Thyroid gland (tissue), 4 donors: ENCODE measurements around the gene RTN1. TPM values are rescaled to one million over a fixed set of nuclear protein-coding genes. Genes with fewer than 3 reads are reported as not detected.

Experiments
- DNase-seq, 2 donors: peaks; one replicate each; pipeline ENCODE4 v3.0.0-alpha.2; 2019
- H3K27ac ChIP-seq, 3 donors: fragments of 200-600 bp; sonication (generic); 1 replicate in 2 of 3; 2 replicates in 1 of 3; pipeline ENCODE4 v1.5.1; 2016 to 2019; ENCODE audit warnings: mild to moderate bottlenecking in 1 of 3, moderate library complexity in 1 of 3
- H3K27me3 ChIP-seq: fragments of 200-600 bp; sonication (generic); one replicate; pipeline ENCODE4 v1.5.1; 2019
- H3K36me3 ChIP-seq, 2 donors: fragments of 200-600 bp; sonication (generic); one replicate each; pipeline ENCODE4 v1.5.1; 2016 to 2019
- H3K4me1 ChIP-seq, 2 donors: fragments of 200-600 bp; sonication (generic); one replicate each; pipeline ENCODE4 v1.5.1; 2017 to 2019
- H3K4me3 ChIP-seq, 3 donors: fragments of 200-600 bp; sonication (generic); replicated peaks in 1 of 3; 1 replicate in 2 of 3; 2 replicates in 1 of 3; pipeline ENCODE4 v1.5.1; 2016; ENCODE audit warnings: mild to moderate bottlenecking in 1 of 3
- H3K9me3 ChIP-seq: fragments of 200-600 bp; sonication (generic); one replicate; pipeline ENCODE4 v1.5.1; 2017
- POLR2A ChIP-seq, 2 donors: fragments of 450-650 bp; IDR thresholded peaks; one replicate each; pipeline ENCODE4 v1.6.1; 2017; ENCODE audit warnings: antibody characterized with exemption in 2 of 2, mild to moderate bottlenecking in 2 of 2, moderate library complexity in 1 of 2
- WGBS, 2 donors: methylation state at CpG; one replicate each; pipeline ENCODE4 v1.1.5; 2017; 5-methylcytosine and 5-hydroxymethylcytosine counted together
- intact Hi-C: fragments of 100-400 bp; cut with DNase I; formaldehyde crosslinking; loops from one replicate; pipeline ENCODE4 v1.15.1; 2023
- total RNA-seq, 4 donors: library from RNA; depleted of rRNA; stranded (reverse); fragments of >200 nt; gene quantifications; one replicate each; pipeline ENCODE4 v1.2.3, GENCODE V29; 2016
- TF ChIP-seq, protein P1 (sequence below), 6 experiments: fragments of 200-600 bp in 3 of 6; fragments of 450-650 bp in 3 of 6; sonication (generic) in 3 of 6; IDR thresholded peaks; one replicate each; pipeline ENCODE4 v1.5.1; 2016 to 2019; ENCODE audit warnings: antibody characterized with exemption in 6 of 6, mild to moderate bottlenecking in 2 of 6, inconsistent platforms in 1 of 6, moderate library complexity in 1 of 6

Gene RTN1
- total RNA-seq, 4 donors from 2014 or later = 3.8 to 20.8 (median 9.6) TPM

DNA sequence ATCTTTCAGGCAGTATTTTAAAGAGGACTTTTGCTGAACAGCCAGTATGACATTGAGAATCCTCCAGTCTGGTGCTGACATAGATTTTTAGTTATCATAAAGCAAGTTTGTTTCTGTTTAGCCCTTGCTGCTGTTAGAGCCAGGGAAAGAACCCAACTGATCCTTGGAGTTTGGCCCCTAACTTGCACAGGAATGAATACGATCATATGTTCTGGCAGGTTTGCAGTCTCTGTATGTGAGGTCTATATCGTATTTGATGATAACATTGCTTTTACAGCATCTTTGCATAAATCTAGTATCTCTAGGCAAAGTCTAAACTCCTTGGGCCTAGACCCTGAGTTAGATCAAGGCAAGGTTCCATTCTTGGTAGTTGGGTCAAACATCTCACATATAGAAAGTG is 289.7 kb downstream of the RTN1 start:
- intact Hi-C loops = no loop called here
- Histone ChIP-seq H3K9me3 (no peaks in the 10 kb centered on the region), H3K4me3 (no peak overlapping the region), H3K27ac (no peak overlapping the region), H3K4me1 (peaks cover 0 to 9% of the 10 kb centered on the region in 2 donors), H3K27me3 (no peaks in the 10 kb centered on the region), H3K36me3 (no peaks in the 10 kb centered on the region)
- no peak for DNase-seq
- no peak for TF ChIP-seq POLR2A (IDR thresholded peaks at IDR 0.05)
- TF ChIP-seq, protein P1, sequence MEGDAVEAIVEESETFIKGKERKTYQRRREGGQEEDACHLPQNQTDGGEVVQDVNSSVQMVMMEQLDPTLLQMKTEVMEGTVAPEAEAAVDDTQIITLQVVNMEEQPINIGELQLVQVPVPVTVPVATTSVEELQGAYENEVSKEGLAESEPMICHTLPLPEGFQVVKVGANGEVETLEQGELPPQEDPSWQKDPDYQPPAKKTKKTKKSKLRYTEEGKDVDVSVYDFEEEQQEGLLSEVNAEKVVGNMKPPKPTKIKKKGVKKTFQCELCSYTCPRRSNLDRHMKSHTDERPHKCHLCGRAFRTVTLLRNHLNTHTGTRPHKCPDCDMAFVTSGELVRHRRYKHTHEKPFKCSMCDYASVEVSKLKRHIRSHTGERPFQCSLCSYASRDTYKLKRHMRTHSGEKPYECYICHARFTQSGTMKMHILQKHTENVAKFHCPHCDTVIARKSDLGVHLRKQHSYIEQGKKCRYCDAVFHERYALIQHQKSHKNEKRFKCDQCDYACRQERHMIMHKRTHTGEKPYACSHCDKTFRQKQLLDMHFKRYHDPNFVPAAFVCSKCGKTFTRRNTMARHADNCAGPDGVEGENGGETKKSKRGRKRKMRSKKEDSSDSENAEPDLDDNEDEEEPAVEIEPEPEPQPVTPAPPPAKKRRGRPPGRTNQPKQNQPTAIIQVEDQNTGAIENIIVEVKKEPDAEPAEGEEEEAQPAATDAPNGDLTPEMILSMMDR (IDR thresholded peaks at IDR 0.05) = no peak
- WGBS, 2 donors = 86% methylated on average over 2 of the region's 2 CpGs

DNA sequence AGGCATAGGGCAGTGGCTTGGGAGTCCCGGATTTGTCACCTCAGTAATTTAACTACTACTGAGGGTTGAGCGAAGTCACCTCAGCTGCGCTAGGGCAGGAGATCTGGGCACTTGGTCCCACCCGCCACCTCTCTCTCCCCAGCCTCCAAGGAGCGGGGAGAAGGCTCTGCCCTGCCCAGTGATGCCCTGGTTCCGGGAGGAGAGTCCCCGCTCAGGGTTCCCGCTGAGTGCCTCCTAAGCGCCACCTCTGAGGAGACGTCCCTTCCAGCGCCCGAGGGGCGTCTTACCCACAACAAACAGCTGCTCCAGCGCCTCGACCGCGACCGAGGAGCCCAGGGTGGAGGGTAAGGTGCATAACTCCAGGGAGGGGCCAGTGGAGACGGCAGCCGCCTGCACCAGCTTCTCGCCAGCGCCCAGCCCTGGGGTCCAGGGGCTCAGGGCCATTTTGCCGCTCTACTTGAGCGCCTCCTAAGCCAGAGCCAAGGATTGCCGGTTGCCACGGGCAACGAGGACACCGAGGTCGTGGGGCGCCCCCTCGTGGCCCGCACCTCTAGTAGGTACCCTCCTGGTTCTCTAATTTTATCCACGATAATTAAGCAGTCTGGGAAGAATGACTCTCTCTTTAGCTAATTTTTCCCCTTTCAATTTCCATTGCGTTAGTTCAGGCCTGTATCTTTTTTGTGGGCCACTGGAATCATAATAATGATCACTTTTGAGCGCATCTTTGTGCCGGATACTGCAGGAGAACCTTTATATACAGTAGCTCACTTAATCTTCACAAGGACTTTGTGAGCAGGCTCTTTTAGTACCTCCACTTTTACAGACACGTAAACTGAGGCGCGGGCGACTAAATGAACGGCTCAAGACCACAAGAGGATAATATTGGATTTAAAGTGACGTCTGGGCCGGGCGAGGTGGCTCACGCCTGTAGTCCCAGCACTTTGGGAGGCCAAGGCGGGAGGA is 294.0 kb downstream of the RTN1 start, which contains the start of gene CCDC175:
Gene CCDC175 (minus strand): TSS at position 481 of the 963 bp plus-strand sequence. CDS start 37 bp downstream, at position 444.
- H3K4me3 ChIP-seq = peak within 1 kb of the TSS in 2 of 3 donors; percentile 2 to 35
- H3K4me1 ChIP-seq = peaks cover 0 to 9% of the 10 kb centered on the region in 2 donors
- H3K27ac ChIP-seq = no peak within 1 kb of the TSS
- TF ChIP-seq, protein P1 (IDR thresholded peaks at IDR 0.05) = peak; percentile 17 to 77 (median 62)
- TF ChIP-seq POLR2A (IDR thresholded peaks at IDR 0.05) = no peak
- no peaks in the 10 kb centered on the region for H3K27me3 ChIP-seq
- intact Hi-C loops = no loop called here
- peak; percentile 93 to 94 for DNase-seq
- H3K36me3 ChIP-seq = no peaks in the 10 kb centered on the region
- WGBS, 2 donors = 19 to 34% methylated on average over 26 to 41 of the region's 46 CpGs
- no peaks in the 10 kb centered on the region for H3K9me3 ChIP-seq

DNA sequence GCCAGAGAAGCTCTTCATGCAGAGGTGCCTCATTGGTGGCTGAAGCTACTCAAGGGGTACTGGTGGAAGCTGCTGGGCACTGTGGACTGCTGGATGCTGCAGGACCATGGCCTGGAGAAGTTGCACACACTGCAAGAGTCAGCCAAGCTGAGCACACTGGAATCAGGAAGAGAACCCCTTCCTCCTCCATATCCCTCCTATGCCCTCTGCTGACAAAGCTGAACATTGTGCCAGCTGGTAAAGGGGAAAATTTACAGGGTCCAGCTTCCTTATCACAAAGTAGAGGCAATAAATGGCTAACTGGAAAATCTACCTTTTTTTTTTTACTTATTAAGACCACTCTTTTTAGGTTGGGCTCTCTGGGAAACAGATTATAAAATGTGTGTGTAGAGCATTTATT is 300.5 kb downstream of the RTN1 start:
- DNase-seq = no peak
- Histone ChIP-seq H3K27me3 (no peaks in the 10 kb centered on the region), H3K27ac (no peak overlapping the region), H3K36me3 (no peaks in the 10 kb centered on the region), H3K4me1 (no peaks in the 10 kb centered on the region), H3K9me3 (no peaks in the 10 kb centered on the region), H3K4me3 (no peak overlapping the region)
- no peak for TF ChIP-seq POLR2A (IDR thresholded peaks at IDR 0.05)
- TF ChIP-seq, protein P1 (IDR thresholded peaks at IDR 0.05) = no peak
- intact Hi-C loops = no loop called here

DNA sequence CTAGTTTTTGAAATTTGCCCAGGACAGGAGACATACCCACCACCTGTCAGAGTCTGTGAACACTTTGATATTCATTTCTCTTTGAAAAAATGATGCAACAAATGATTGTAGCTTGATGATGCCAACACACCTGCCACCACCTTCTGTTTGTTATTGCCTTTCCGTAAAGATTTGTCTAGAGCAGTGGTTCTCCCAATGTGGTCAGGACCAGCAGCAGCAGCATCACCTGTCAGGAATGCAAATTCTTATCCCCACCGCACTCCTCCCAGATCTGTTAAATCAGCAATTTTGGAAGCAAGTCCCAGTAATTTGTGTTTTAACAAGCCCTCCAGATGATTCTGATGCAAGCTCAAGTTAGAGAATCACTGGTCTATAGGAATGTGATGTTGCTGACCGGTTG is 303.9 kb downstream of the RTN1 start:
- H3K9me3 ChIP-seq = no peaks in the 10 kb centered on the region
- H3K36me3 ChIP-seq = no peaks in the 10 kb centered on the region
- no peak overlapping the region for H3K27ac ChIP-seq
- intact Hi-C loops = no loop called here
- H3K4me3 ChIP-seq = no peak overlapping the region
- H3K4me1 ChIP-seq = no peaks in the 10 kb centered on the region
- DNase-seq = no peak
- WGBS, 2 donors = 76 to 93% methylated on average over 3 of the region's 3 CpGs
- TF ChIP-seq, protein P1 (IDR thresholded peaks at IDR 0.05) = no peak
- TF ChIP-seq POLR2A (IDR thresholded peaks at IDR 0.05) = no peak
- H3K27me3 ChIP-seq = no peaks in the 10 kb centered on the region

DNA sequence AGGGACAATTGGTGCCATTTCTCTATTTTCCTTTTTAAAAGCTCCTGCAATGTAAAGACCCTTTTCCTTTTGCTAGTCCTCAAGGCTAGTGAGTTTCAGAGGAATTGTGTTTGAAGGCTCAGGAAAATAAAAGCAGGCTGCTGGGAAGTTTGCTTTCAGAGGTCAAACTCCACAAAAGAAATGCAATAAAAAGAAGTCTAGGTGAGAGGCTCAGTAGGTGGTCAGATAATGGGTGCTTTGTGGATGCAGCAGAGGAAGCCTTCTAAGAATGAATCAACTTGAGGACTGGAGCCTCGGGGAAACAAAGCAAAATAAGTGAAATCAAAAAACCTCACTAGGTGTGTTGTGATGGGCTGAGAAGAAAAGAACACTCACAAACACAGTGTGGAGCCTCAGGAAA is 304.3 kb downstream of the RTN1 start:
- H3K4me3 ChIP-seq = no peak overlapping the region
- H3K27ac ChIP-seq = no peak overlapping the region
- no peaks in the 10 kb centered on the region for H3K36me3 ChIP-seq
- 58 to 62% methylated on average over 1 of the region's 1 CpG for WGBS, 2 donors
- no peaks in the 10 kb centered on the region for H3K4me1 ChIP-seq
- no peaks in the 10 kb centered on the region for H3K9me3 ChIP-seq
- intact Hi-C loops = no loop called here
- no peaks in the 10 kb centered on the region for H3K27me3 ChIP-seq
- DNase-seq = no peak
- TF ChIP-seq, protein P1 (IDR thresholded peaks at IDR 0.05) = no peak
- TF ChIP-seq POLR2A (IDR thresholded peaks at IDR 0.05) = no peak
